M059J (cell line): ENCODE results near the gene TLNRD1. TPM values are rescaled to one million over a fixed set of nuclear protein-coding genes. Genes with fewer than 3 reads are reported as not detected.

ENCODE experiments used
- DNase-seq: peaks from one replicate; pipeline ENCODE4 v3.0.0-alpha.2; 2012; ENCODE audit warnings: low read depth
- total RNA-seq: library from RNA; depleted of rRNA; stranded (reverse); fragments of >200 nt; shearing (Covaris generic); gene quantifications from 2 replicates; pipeline ENCODE4 v1.2.3, GENCODE V29; 2014

Gene TLNRD1
- total RNA-seq, 1 experiment from 2014 or later, result 9.0 TPM

GRCh38 chr15:81002009-81002330 is 1.2 kb downstream of the TLNRD1 start:
- DNase-seq, result no peak

GRCh38 chr15:81002331-81003096 is 1.8 kb downstream of the TLNRD1 start:
- no peak for DNase-seq

GRCh38 chr15:81003097-81003350 is 2.3 kb downstream of the TLNRD1 start:
- no peak for DNase-seq

- DNase-seq, result no peak
Observed at GRCh38 chr15:81006124-81006523, 5.4 kb downstream of the TLNRD1 start.

DNA sequence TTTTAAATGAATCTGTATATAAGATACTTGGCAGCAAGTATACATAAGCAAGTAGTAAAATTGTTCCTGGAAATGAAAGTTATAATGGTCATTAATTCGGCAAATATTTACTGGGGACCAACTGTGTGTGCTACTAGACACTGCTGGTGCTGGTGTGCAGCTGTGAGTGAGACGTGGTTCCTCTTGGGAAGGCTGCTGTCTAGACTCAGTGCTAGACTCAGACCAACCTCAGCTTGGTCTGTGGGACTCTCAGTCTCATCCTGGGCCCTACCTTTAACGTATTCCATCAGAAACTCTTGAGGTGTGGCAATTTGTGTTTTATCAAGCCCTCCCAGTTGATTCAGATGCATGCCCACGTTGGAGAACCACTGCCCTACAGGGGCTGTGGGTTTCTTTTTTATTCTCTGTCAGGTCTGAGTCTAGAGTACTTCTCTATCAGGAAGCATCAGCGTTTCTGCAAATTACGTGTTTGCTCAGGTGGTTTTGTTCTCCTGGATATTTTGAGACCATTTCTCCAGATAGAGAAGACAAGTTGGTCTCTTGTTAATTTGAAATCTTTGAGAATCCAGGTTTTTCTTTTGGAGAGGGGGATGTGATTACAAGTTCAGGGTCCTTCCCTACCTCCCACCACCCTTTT is 6.8 kb downstream of the TLNRD1 start:
- DNase-seq, result no peak

GRCh38 chr15:81008312-81008711 is 7.6 kb downstream of the TLNRD1 start:
- DNase-seq, result no peak

DNA sequence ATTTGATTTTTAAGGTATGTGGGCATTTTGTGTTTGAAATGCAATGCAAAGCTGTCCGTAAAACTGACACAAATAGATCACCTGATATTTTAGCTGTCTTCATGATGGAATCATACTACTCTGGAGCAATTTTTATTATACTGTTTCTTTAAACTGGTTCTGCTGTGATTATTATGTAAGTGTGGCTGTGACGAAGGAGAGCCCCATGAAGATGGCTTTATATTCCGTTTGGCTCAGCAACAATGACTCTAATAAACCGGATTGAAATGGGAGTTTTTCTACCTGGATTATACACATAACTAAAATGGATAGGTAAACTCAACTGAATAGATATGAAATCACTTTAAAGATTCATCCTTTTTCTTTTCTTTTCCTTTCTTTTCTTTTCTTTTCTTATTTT is 9.4 kb downstream of the TLNRD1 start:
- no peak for DNase-seq

GRCh38 chr15:81011593-81011992 is 10.9 kb downstream of the TLNRD1 start:
- DNase-seq, result no peak

- no peak for DNase-seq
Observed at GRCh38 chr15:81012588-81012987, 11.9 kb downstream of the TLNRD1 start.

GRCh38 chr15:81013396-81013929 is 12.7 kb downstream of the TLNRD1 start:
- no peak for DNase-seq

GRCh38 chr15:81014446-81015093 is 13.8 kb downstream of the TLNRD1 start:
- DNase-seq, result no peak

GRCh38 chr15:81015621-81016488 is 15.1 kb downstream of the TLNRD1 start:
- no peak for DNase-seq

GRCh38 chr15:81016489-81017068 is 15.9 kb downstream of the TLNRD1 start:
- no peak for DNase-seq

GRCh38 chr15:81018197-81018596 is 17.5 kb downstream of the TLNRD1 start:
- no peak for DNase-seq

DNA sequence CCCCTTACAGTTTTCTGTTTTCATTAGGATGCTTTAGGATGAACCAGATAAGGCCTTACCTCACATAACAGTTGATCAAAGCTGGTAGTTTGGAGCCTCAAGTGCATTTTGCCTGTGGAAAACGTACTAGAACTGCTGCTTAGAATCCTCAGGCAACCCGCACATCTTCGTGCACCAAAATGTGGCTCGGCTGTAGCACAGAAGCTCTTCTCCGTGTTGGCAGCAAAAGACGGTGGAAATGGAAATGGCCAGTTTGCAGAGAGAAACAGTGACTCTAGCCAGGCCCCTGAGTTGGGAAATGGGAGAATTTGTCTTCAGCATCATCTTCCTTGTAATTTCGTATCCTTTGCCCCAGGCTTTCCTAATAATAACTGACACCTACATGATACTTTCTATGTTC is 20.6 kb downstream of the TLNRD1 start:
- DNase-seq, result no peak

DNA sequence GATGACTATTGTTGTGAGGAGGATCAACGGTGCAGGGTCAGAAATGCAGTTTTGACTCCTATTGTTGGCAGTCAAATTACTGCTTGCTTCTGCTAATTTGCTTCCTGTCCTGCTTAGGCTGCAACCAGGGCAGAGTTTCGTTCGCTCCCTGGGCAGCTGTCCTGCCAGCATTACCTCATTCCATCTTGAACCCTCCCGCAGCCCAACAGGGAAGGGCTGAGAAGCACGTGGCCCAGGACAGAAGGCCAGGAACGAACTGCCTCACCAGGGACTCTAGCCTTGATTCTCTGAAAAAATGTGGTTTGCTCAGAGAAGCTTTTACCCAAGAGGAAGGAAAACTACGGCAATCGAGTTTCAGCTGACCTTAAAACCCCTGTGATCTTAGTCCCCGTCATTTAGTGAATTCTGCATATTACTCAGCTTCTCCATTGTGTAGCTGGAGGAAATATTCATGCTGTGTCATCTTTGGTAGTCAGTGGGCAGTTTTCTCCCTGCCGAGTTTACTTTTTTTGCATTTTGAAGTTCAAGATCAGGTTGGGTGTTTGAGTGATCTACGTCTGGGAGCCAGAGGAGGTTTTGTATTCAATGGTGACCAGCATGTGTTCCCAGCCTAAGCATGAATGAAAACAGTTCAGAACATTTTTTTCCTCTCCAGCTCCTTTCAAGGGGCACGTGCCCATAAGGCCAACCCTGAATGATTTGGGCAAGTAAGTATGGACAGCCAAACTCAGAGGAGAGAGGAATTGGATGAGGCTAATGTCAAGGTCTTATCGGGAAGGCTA is 23.0 kb downstream of the TLNRD1 start:
- DNase-seq, result peak; percentile 82

DNA sequence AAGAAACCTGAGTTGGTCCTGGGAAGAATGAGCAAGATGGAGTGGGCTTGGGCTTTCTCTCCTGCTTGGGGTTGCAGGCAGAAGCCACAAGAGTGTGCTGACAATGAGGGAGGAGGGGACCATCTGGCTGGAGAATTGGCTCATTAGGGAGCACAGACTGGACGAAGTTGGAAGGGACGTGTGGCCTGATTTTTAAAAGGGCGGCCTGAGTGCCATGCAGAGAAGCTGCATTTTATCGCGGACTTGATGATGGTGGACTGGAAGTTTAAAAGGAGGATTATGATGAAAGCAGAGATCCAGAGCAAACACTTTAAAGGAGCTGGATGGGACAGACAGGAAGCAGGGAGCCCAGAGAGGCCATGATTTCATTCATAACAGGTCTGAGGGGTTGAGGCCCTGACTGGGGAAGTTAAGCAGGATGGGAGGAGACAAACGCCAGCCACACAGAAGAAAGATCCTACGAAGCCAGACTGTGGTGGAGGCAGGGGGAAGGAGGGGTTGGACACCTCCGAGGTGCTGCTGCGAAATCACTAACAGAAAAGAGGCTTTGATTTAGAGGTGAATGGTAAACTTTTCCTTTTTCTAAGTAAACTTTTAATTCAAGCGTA is 23.6 kb downstream of the TLNRD1 start:
- no peak for DNase-seq

- DNase-seq, result no peak
Observed at GRCh38 chr15:81024936-81025335, 24.2 kb downstream of the TLNRD1 start.

GRCh38 chr15:81025721-81026370 is 25.1 kb downstream of the TLNRD1 start:
- DNase-seq, result no peak
